Keratinocyte (primary cell): ENCODE results near the gene SLK.

Source experiments
- CTCF ChIP-seq, 3 experiments: IDR thresholded peaks in 1 of 3; conservative IDR thresholded peaks in 1 of 3; optimal IDR thresholded peaks in 1 of 3; 2 replicates in 2 of 3; 3 replicates in 1 of 3; pipeline versions ENCODE3 to v1.5.1; 2011; ENCODE audit warnings: low read length in 3 of 3, mild to moderate bottlenecking in 3 of 3, moderate library complexity in 2 of 3, control low read depth in 1 of 3, inconsistent platforms in 1 of 3; ENCODE audit not compliant: insufficient read depth in 2 of 3; ENCODE audit errors: extremely low read depth in 1 of 3
- EZH2 ChIP-seq: IDR thresholded peaks from one replicate; pipeline ENCODE4 v1.6.1; 2012; ENCODE audit warnings: inconsistent platforms, mild to moderate bottlenecking, low read length, moderate library complexity

- TF ChIP-seq CTCF (optimal IDR thresholded peaks at IDR 0.05 in 1 of 3, IDR thresholded peaks at IDR 0.05 in 1 of 3, conservative IDR thresholded peaks at IDR 0.05 in 1 of 3; ENCODE audit: extremely low read depth in 1 of 3, insufficient read depth in 2 of 3, low read length in 3 of 3) (no peak), EZH2 (no peak)
Observed at GRCh38 chr10:104076743-104077160, 109.8 kb downstream of the SLK start.
